Liver (tissue), 9 donors: ENCODE results near the gene PPFIA2. TPM values are rescaled to one million over a fixed set of nuclear protein-coding genes. Genes with fewer than 3 reads are reported as not detected.

ENCODE experiments used
- DNase-seq: peaks from one replicate; pipeline ENCODE4 v3.0.0-alpha.2; 2017; ENCODE audit warnings: low spot score
- H3K27ac ChIP-seq, 2 donors: one replicate each; pipeline ENCODE4 v1.7.0; 2013; ENCODE audit warnings: inconsistent platforms in 2 of 2, low read length in 2 of 2, control low read depth in 1 of 2, low read depth in 1 of 2, mild to moderate bottlenecking in 1 of 2
- H3K27me3 ChIP-seq, 4 donors: one replicate each; pipeline versions ENCODE4 v1.6.1 to v1.7.0; 2013; ENCODE audit warnings: low read length in 3 of 4, inconsistent platforms in 1 of 4, mild to moderate bottlenecking in 1 of 4, moderate library complexity in 1 of 4; ENCODE audit not compliant: control insufficient read depth in 4 of 4, insufficient read depth in 4 of 4
- H3K36me3 ChIP-seq, 4 donors: one replicate each; pipeline versions ENCODE4 v1.6.1 to v1.7.0; 2013; ENCODE audit warnings: low read length in 3 of 4, mild to moderate bottlenecking in 3 of 4, low read depth in 1 of 4, moderate library complexity in 1 of 4; ENCODE audit not compliant: control insufficient read depth in 4 of 4, insufficient read depth in 3 of 4
- H3K4me1 ChIP-seq, 4 donors: one replicate each; pipeline versions ENCODE4 v1.6.1 to v1.7.0; 2013; ENCODE audit warnings: low read length in 3 of 4, mild to moderate bottlenecking in 3 of 4, moderate library complexity in 1 of 4; ENCODE audit not compliant: control insufficient read depth in 4 of 4, insufficient read depth in 4 of 4
- H3K4me3 ChIP-seq, 3 donors: one replicate each; pipeline versions ENCODE4 v1.6.1 to v1.7.0; 2013; ENCODE audit warnings: low read length in 3 of 3, control low read depth in 1 of 3, low read depth in 1 of 3, mild to moderate bottlenecking in 1 of 3
- H3K9ac ChIP-seq, 2 donors: one replicate each; pipeline ENCODE4 v1.7.0; 2013; ENCODE audit warnings: low read length in 2 of 2, mild to moderate bottlenecking in 2 of 2, moderate library complexity in 2 of 2, control low read depth in 1 of 2, low read depth in 1 of 2
- H3K9me3 ChIP-seq, 4 donors: one replicate each; pipeline versions ENCODE4 v1.6.1 to v1.7.0; 2013; ENCODE audit warnings: low read length in 3 of 4; ENCODE audit not compliant: control insufficient read depth in 4 of 4
- EGR1 ChIP-seq, 2 donors: IDR thresholded peaks; 2 replicates each; pipeline ENCODE4 v1.6.1; 2016 to 2018; ENCODE audit warnings: antibody characterized with exemption in 2 of 2, low read depth in 2 of 2
- FOXA1 ChIP-seq: IDR thresholded peaks from 2 replicates; pipeline ENCODE4 v1.6.1; 2016; ENCODE audit warnings: antibody characterized with exemption
- FOXA2 ChIP-seq: IDR thresholded peaks from 2 replicates; pipeline ENCODE4 v1.6.1; 2016; ENCODE audit warnings: antibody characterized with exemption
- GABPA ChIP-seq, 2 donors: IDR thresholded peaks in 1 of 2; conservative IDR thresholded peaks in 1 of 2; 2 replicates each; pipeline ENCODE4 v1.6.1; 2016; ENCODE audit warnings: antibody characterized with exemption in 2 of 2, mild to moderate bottlenecking in 1 of 2, moderate library complexity in 1 of 2
- HNF4A ChIP-seq, 2 donors: conservative IDR thresholded peaks; 2 replicates each; pipeline ENCODE4 v1.6.1; 2016; ENCODE audit warnings: antibody characterized with exemption in 2 of 2, mild to moderate bottlenecking in 2 of 2
- HNF4G ChIP-seq: IDR thresholded peaks from 2 replicates; pipeline ENCODE4 v1.6.1; 2016; ENCODE audit warnings: antibody characterized with exemption
- JUND ChIP-seq, 2 donors: IDR thresholded peaks; 2 replicates each; pipeline ENCODE4 v1.6.1; 2016; ENCODE audit warnings: antibody characterized with exemption in 2 of 2
- NR2F2 ChIP-seq: IDR thresholded peaks from 2 replicates; pipeline ENCODE4 v1.6.1; 2016; ENCODE audit warnings: antibody characterized with exemption
- RAD21 ChIP-seq, 2 donors: IDR thresholded peaks; 2 replicates each; pipeline ENCODE4 v1.6.1; 2016; ENCODE audit warnings: antibody characterized with exemption in 2 of 2, mild to moderate bottlenecking in 2 of 2
- RXRA ChIP-seq, 2 donors: IDR thresholded peaks; 2 replicates each; pipeline ENCODE4 v1.6.1; 2017 to 2018; ENCODE audit warnings: antibody characterized with exemption in 2 of 2, mild to moderate bottlenecking in 1 of 2
- SP1 ChIP-seq: IDR thresholded peaks from 2 replicates; pipeline ENCODE4 v1.6.1; 2018; ENCODE audit warnings: antibody characterized with exemption, mild to moderate bottlenecking
- TAF1 ChIP-seq: conservative IDR thresholded peaks from 2 replicates; pipeline ENCODE4 v1.6.1; 2016; ENCODE audit warnings: antibody characterized with exemption, mild to moderate bottlenecking
- YY1 ChIP-seq: IDR thresholded peaks from 2 replicates; pipeline ENCODE4 v1.6.1; 2016; ENCODE audit warnings: antibody characterized with exemption, mild to moderate bottlenecking
- WGBS: extraction: QIAGEN DNeasy Blood & Tissue Kit; methylation state at CpG from one replicate; pipeline ENCODE4 v1.1.7; 2013; 5-methylcytosine and 5-hydroxymethylcytosine counted together
- polyA plus RNA-seq, 2 donors: library from polyadenylated mRNA; stranded (reverse) in 1 of 2; unstranded in 1 of 2; fragments of 200-250 nt in 1 of 2; fragments of >200 nt in 1 of 2; fragmentation: Nextera tagmentation in 1 of 2; extraction: Ambion mirVana in 1 of 2; gene quantifications; one replicate each; pipeline versions ENCODE4 v1.2.1 to v1.2.3, GENCODE V29; 2013 to 2015
- total RNA-seq, 2 donors: library from RNA; depleted of rRNA; stranded (reverse); fragments of >200 nt; gene quantifications; one replicate each; pipeline ENCODE4 v1.2.3, GENCODE V29; 2014
- TF ChIP-seq, protein P1 (sequence below): IDR thresholded peaks from 2 replicates; pipeline ENCODE4 v1.6.1; 2016; ENCODE audit warnings: antibody characterized with exemption
- TF ChIP-seq, protein P2 (sequence below): IDR thresholded peaks from 2 replicates; pipeline ENCODE4 v1.6.1; 2016; ENCODE audit warnings: antibody characterized with exemption
- TF ChIP-seq, protein P3 (sequence below): fragments of 150-350 bp; IDR thresholded peaks from 2 replicates; pipeline ENCODE4 v1.5.1; 2017; ENCODE audit warnings: improper control_type of control experiment, low read depth, low read length; ENCODE audit not compliant: missing input control
- TF ChIP-seq, protein P4 (sequence below): IDR thresholded peaks from 2 replicates; pipeline ENCODE4 v1.6.1; 2016; ENCODE audit warnings: antibody characterized with exemption, mild to moderate bottlenecking
- TF ChIP-seq, protein P5 (sequence below): IDR thresholded peaks from 2 replicates; pipeline ENCODE4 v1.6.1; 2016; ENCODE audit warnings: antibody characterized with exemption
- donor health status: healthy.
- donor health status: healthy.
- donor health status: healthy.
- donor health status: healthy.
- donor health status: healthy.

Gene PPFIA2
- total and polyA plus RNA-seq, 4 donors: 0.05 to 0.50 (median 0.22) TPM; not detected in 1

DNA sequence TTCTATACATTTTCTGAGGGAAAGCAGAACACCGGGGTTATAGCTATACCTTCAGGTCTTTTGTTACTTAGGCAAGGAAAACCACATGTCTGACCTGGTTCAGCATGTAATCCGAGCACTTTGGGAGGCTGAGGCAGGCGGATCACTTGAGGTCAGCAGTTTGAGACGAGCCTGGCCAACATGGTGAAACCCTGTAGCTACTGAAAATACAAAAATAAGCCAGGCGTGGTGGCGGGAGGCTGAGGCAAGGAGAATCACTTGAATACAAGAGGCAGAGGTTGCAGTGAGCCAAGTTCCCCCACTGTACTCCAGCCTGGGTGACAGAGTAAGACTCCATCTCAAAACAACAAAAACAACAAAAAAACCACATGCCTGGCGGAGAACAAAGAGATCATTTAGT is 503.7 kb downstream of the PPFIA2 start:
- H3K27ac ChIP-seq: no peak overlapping the region
- DNase-seq: no peak
- H3K9ac ChIP-seq: no peak overlapping the region
- WGBS: 93% methylated on average over 7 of the region's 7 CpGs
- H3K27me3 ChIP-seq: no peaks in the 10 kb centered on the region
- no peak for TF ChIP-seq EGR1 (IDR thresholded peaks at IDR 0.05; ENCODE audit: low read depth in 2 of 2)
- no peak for TF ChIP-seq GABPA (IDR thresholded peaks at IDR 0.05 in 1 of 2, conservative IDR thresholded peaks at IDR 0.05 in 1 of 2)
- no peak for TF ChIP-seq YY1
- TF ChIP-seq, protein P1, sequence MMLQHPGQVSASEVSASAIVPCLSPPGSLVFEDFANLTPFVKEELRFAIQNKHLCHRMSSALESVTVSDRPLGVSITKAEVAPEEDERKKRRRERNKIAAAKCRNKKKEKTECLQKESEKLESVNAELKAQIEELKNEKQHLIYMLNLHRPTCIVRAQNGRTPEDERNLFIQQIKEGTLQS: no peak
- TF ChIP-seq, protein P2, sequence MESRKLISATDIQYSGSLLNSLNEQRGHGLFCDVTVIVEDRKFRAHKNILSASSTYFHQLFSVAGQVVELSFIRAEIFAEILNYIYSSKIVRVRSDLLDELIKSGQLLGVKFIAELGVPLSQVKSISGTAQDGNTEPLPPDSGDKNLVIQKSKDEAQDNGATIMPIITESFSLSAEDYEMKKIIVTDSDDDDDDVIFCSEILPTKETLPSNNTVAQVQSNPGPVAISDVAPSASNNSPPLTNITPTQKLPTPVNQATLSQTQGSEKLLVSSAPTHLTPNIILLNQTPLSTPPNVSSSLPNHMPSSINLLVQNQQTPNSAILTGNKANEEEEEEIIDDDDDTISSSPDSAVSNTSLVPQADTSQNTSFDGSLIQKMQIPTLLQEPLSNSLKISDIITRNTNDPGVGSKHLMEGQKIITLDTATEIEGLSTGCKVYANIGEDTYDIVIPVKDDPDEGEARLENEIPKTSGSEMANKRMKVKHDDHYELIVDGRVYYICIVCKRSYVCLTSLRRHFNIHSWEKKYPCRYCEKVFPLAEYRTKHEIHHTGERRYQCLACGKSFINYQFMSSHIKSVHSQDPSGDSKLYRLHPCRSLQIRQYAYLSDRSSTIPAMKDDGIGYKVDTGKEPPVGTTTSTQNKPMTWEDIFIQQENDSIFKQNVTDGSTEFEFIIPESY: no peak
- no peak for TF ChIP-seq FOXA1
- H3K36me3 ChIP-seq: peaks cover 0 to 1% (median 0%) of the 10 kb centered on the region in 4 donors
- H3K9me3 ChIP-seq: no peaks in the 10 kb centered on the region
- peaks cover 0 to 4% (median 0%) of the 10 kb centered on the region in 4 donors for H3K4me1 ChIP-seq
- no peak overlapping the region for H3K4me3 ChIP-seq

DNA sequence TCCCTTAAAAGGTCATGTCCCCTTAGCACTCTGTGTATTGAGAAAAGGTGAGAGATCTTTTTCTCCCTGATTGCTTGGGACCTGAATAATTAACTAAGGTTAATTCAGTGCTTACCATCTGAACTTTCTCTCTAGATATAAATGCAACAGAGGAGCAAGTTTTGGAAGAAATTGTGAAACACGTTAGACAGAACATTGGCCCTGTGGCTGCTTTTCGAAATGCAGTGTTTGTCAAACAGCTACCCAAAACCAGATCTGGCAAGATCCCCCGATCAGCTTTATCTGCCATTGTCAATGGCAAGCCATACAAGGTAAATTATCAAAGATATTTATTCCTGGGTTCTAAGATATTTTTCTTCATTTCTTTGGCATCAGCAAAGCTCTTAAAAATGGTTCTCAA is 505.8 kb downstream of the PPFIA2 start:
- H3K4me3 ChIP-seq: no peak overlapping the region
- H3K4me1 ChIP-seq: peaks cover 0 to 4% (median 0%) of the 10 kb centered on the region in 4 donors
- DNase-seq: no peak
- peaks cover 0 to 1% (median 0%) of the 10 kb centered on the region in 4 donors for H3K36me3 ChIP-seq
- no peaks in the 10 kb centered on the region for H3K27me3 ChIP-seq
- H3K9ac ChIP-seq: no peak overlapping the region
- 41% methylated on average over 3 of the region's 3 CpGs for WGBS
- no peak overlapping the region for H3K27ac ChIP-seq
- peak in 1 of 2 donors; percentile 42 for TF ChIP-seq EGR1 (IDR thresholded peaks at IDR 0.05; ENCODE audit: low read depth in 2 of 2)
- TF ChIP-seq, protein P3, sequence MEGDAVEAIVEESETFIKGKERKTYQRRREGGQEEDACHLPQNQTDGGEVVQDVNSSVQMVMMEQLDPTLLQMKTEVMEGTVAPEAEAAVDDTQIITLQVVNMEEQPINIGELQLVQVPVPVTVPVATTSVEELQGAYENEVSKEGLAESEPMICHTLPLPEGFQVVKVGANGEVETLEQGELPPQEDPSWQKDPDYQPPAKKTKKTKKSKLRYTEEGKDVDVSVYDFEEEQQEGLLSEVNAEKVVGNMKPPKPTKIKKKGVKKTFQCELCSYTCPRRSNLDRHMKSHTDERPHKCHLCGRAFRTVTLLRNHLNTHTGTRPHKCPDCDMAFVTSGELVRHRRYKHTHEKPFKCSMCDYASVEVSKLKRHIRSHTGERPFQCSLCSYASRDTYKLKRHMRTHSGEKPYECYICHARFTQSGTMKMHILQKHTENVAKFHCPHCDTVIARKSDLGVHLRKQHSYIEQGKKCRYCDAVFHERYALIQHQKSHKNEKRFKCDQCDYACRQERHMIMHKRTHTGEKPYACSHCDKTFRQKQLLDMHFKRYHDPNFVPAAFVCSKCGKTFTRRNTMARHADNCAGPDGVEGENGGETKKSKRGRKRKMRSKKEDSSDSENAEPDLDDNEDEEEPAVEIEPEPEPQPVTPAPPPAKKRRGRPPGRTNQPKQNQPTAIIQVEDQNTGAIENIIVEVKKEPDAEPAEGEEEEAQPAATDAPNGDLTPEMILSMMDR: peak; percentile 28
- peak in 1 of 2 donors; percentile 13 for TF ChIP-seq GABPA (IDR thresholded peaks at IDR 0.05 in 1 of 2, conservative IDR thresholded peaks at IDR 0.05 in 1 of 2)
- TF ChIP-seq HNF4G: no peak
- peak; percentile 45 to 51 for TF ChIP-seq RAD21 (IDR thresholded peaks at IDR 0.05)
- no peak for TF ChIP-seq TAF1
- peak; percentile 35 for TF ChIP-seq FOXA2
- peak in 1 of 2 donors; percentile 31 for TF ChIP-seq JUND (IDR thresholded peaks at IDR 0.05)
- TF ChIP-seq YY1: peak; percentile 88
- peak; percentile 68 to 80 for TF ChIP-seq RXRA (IDR thresholded peaks at IDR 0.05)
- peak; percentile 44 for TF ChIP-seq SP1
- TF ChIP-seq, protein P1: no peak
- TF ChIP-seq FOXA1: peak; percentile 14
- TF ChIP-seq, protein P2: peak; percentile 77
- TF ChIP-seq, protein P4, sequence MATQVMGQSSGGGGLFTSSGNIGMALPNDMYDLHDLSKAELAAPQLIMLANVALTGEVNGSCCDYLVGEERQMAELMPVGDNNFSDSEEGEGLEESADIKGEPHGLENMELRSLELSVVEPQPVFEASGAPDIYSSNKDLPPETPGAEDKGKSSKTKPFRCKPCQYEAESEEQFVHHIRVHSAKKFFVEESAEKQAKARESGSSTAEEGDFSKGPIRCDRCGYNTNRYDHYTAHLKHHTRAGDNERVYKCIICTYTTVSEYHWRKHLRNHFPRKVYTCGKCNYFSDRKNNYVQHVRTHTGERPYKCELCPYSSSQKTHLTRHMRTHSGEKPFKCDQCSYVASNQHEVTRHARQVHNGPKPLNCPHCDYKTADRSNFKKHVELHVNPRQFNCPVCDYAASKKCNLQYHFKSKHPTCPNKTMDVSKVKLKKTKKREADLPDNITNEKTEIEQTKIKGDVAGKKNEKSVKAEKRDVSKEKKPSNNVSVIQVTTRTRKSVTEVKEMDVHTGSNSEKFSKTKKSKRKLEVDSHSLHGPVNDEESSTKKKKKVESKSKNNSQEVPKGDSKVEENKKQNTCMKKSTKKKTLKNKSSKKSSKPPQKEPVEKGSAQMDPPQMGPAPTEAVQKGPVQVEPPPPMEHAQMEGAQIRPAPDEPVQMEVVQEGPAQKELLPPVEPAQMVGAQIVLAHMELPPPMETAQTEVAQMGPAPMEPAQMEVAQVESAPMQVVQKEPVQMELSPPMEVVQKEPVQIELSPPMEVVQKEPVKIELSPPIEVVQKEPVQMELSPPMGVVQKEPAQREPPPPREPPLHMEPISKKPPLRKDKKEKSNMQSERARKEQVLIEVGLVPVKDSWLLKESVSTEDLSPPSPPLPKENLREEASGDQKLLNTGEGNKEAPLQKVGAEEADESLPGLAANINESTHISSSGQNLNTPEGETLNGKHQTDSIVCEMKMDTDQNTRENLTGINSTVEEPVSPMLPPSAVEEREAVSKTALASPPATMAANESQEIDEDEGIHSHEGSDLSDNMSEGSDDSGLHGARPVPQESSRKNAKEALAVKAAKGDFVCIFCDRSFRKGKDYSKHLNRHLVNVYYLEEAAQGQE: no peak
- no peak for TF ChIP-seq NR2F2
- TF ChIP-seq, protein P5, sequence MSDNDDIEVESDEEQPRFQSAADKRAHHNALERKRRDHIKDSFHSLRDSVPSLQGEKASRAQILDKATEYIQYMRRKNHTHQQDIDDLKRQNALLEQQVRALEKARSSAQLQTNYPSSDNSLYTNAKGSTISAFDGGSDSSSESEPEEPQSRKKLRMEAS: peak; percentile 47
- peak; percentile 50 to 70 for TF ChIP-seq HNF4A (conservative IDR thresholded peaks at IDR 0.05)
- no peaks in the 10 kb centered on the region for H3K9me3 ChIP-seq
